Endothelial cell of umbilical vein (primary cell): ENCODE measurements around the gene RPL13. TPM values are rescaled to one million over a fixed set of nuclear protein-coding genes. Genes with fewer than 3 reads are reported as not detected.

Experiments used
- BruUV-seq: library from RNA; stranded (reverse); fragments of 400-500 nt; replicated peaks from 2 replicates; lab custom pipeline; 2021; lab: Mats Ljungman, UMichigan
- CTCF ChIA-PET: fragments of 300-600, 350-600 bp; sonication (Branson Sonifier 250); formaldehyde crosslinking; loops from one replicate; lab custom pipeline; 2021; ENCODE audit warnings: antibody characterized with exemption, inconsistent platforms; lab: Charles Lee
- POLR2A ChIA-PET: fragments of 300-600, 350-600 bp; sonication (Branson Sonifier 250); formaldehyde crosslinking; loops from one replicate; lab custom pipeline; 2021; ENCODE audit warnings: antibody characterized with exemption, inconsistent platforms; lab: Charles Lee
- DNase-seq: peaks from one replicate; pipeline ENCODE4 v3.0.0-alpha.2; 2011; ENCODE audit warnings: low read depth, low spot score
- FAIRE-seq: peaks from 2 replicates; lab custom pipeline; 2011; peaks lifted over from hg19 to GRCh38; lab: Jason Lieb, UNC
- H2AFZ ChIP-seq: 2 replicates; pipeline ENCODE4 v1.6.0; 2012; ENCODE audit warnings: low read depth, low read length, control low read depth, inconsistent platforms
- H3K27ac ChIP-seq: 2 replicates; pipeline ENCODE4 v1.5.1; 2011; ENCODE audit warnings: low read depth, mild to moderate bottlenecking, control low read depth, low read length, moderate library complexity; ENCODE audit not compliant: insufficient read depth
- H3K27me3 ChIP-seq, 2 experiments: 2 replicates each; pipeline versions ENCODE4 v1.6.0 to v1.6.1; 2011; ENCODE audit warnings: low read length in 2 of 2, mixed read lengths in 1 of 2; ENCODE audit not compliant: control insufficient read depth in 2 of 2, insufficient read depth in 2 of 2
- H3K36me3 ChIP-seq, 2 experiments: 2 replicates in 1 of 2; 3 replicates in 1 of 2; pipeline ENCODE4 v1.5.1; 2011; ENCODE audit warnings: low read length in 2 of 2, mild to moderate bottlenecking in 1 of 2, moderate library complexity in 1 of 2; ENCODE audit not compliant: control insufficient read depth in 2 of 2, insufficient read depth in 2 of 2; ENCODE audit errors: extremely low read depth in 1 of 2
- H3K4me1 ChIP-seq: 3 replicates; pipeline ENCODE4 v1.5.1; 2011; ENCODE audit warnings: mild to moderate bottlenecking, low read length; ENCODE audit not compliant: control insufficient read depth, insufficient read depth; ENCODE audit errors: extremely low read depth
- H3K4me2 ChIP-seq: 2 replicates; pipeline ENCODE4 v1.6.1; 2011; ENCODE audit warnings: low read length, control low read depth, mixed read lengths; ENCODE audit not compliant: insufficient read depth
- H3K4me3 ChIP-seq, 3 experiments: fragments of 200-600 bp in 1 of 3; sonication (generic), shearing (Covaris generic) in 1 of 3; replicated peaks in 1 of 3; 2 replicates each; pipeline ENCODE4 v1.5.1; 2011 to 2016; ENCODE audit warnings: control low read depth in 3 of 3, low read length in 3 of 3, mild to moderate bottlenecking in 2 of 3, inconsistent platforms in 1 of 3, low read depth in 1 of 3, moderate library complexity in 1 of 3; ENCODE audit not compliant: insufficient read depth in 1 of 3
- H3K79me2 ChIP-seq: 2 replicates; pipeline ENCODE4 v1.6.0; 2012; ENCODE audit warnings: low read length, inconsistent platforms; ENCODE audit not compliant: control insufficient read depth, insufficient read depth
- H3K9ac ChIP-seq: replicated peaks from 2 replicates; pipeline ENCODE3; 2011; ENCODE audit warnings: low read length, control low read depth; ENCODE audit not compliant: insufficient read depth; ENCODE audit errors: extremely low read depth
- H3K9me1 ChIP-seq: replicated peaks from 3 replicates; pipeline ENCODE4 v1.6.0; 2011; ENCODE audit warnings: mild to moderate bottlenecking, low read length; ENCODE audit not compliant: control insufficient read depth, insufficient read depth; ENCODE audit errors: extremely low read depth
- H3K9me3 ChIP-seq: replicated peaks from 2 replicates; pipeline ENCODE4 v1.5.1; 2012; ENCODE audit warnings: low read length, inconsistent platforms; ENCODE audit not compliant: control insufficient read depth, insufficient read depth
- H4K20me1 ChIP-seq: replicated peaks from 2 replicates; pipeline ENCODE3; 2011; ENCODE audit warnings: mild to moderate bottlenecking, low read length; ENCODE audit not compliant: control insufficient read depth, insufficient read depth; ENCODE audit errors: extremely low read depth
- EZH2 ChIP-seq: IDR thresholded peaks from 2 replicates; pipeline ENCODE4 v1.6.1; 2012; ENCODE audit warnings: borderline replicate concordance, low read depth, mild to moderate bottlenecking, moderate library complexity, low read length, inconsistent platforms; ENCODE audit not compliant: severe bottlenecking
- FOS ChIP-seq: IDR thresholded peaks from 2 replicates; pipeline ENCODE4 v1.6.1; 2011; ENCODE audit warnings: mild to moderate bottlenecking, low read length, moderate library complexity, borderline replicate concordance; ENCODE audit not compliant: insufficient read depth
- GATA2 ChIP-seq: IDR thresholded peaks from 2 replicates; pipeline ENCODE4 v1.7.0; 2011; ENCODE audit warnings: low read depth, mild to moderate bottlenecking, moderate library complexity, mixed read lengths, low read length; ENCODE audit not compliant: insufficient read length, insufficient read depth
- JUN ChIP-seq: IDR thresholded peaks from 2 replicates; pipeline ENCODE4 v1.6.1; 2011; ENCODE audit warnings: borderline replicate concordance, low read depth; ENCODE audit not compliant: insufficient read length, insufficient read depth
- MYC ChIP-seq: IDR thresholded peaks from one replicate; pipeline ENCODE4 v1.6.1; 2011; ENCODE audit warnings: mild to moderate bottlenecking, low read depth, low read length
- POLR2A ChIP-seq: IDR thresholded peaks from 2 replicates; pipeline ENCODE4 v1.6.1; 2012; ENCODE audit warnings: low read depth, mild to moderate bottlenecking, control low read depth, low read length
- POLR2AphosphoS5 ChIP-seq: IDR thresholded peaks from 2 replicates; pipeline ENCODE4 v1.6.1; 2012; ENCODE audit warnings: low read depth, mild to moderate bottlenecking, control low read depth, low read length, moderate library complexity; ENCODE audit not compliant: insufficient read depth
- dilution Hi-C: fragments of 300-500 bp; cut with MboI; formaldehyde crosslinking; loops from one replicate; pipeline ENCODE4 v1.15.0; 2019; ENCODE audit warnings: low sequenced_read_pairs; ENCODE audit not compliant: extremely low pct_ligation_motif_present
- intact Hi-C: fragments of 100-400 bp; cut with micrococcal nuclease; formaldehyde crosslinking; loops from one replicate; pipeline ENCODE4 v1.10.0; 2022
- polyA plus RNA-seq, 4 experiments: library from polyadenylated mRNA; depleted of rRNA in 3 of 4; stranded (reverse) in 3 of 4; unstranded in 1 of 4; fragments of >200 nt; gene quantifications; 2 replicates each; pipeline versions ENCODE4 v1.2.1 to v1.2.3, GENCODE V29; 2011 to 2012; ENCODE audit warnings: missing spikeins in 1 of 4
- total RNA-seq: library from RNA; stranded (reverse); gene quantifications from 2 replicates; pipeline ENCODE4 v1.2.3, GENCODE V29; 2021
- TF ChIP-seq, protein P1 (sequence below): IDR thresholded peaks from 2 replicates; pipeline ENCODE4 v1.6.1; 2011; ENCODE audit not compliant: insufficient read depth, insufficient read length
- TF ChIP-seq, protein P2 (sequence below), 2 donors: IDR thresholded peaks; 1 replicate in 1 of 2; 2 replicates in 1 of 2; pipeline ENCODE4 v1.5.1; 2011; ENCODE audit warnings: low read length in 2 of 2, mild to moderate bottlenecking in 2 of 2, moderate library complexity in 2 of 2, control low read depth in 1 of 2, inconsistent platforms in 1 of 2, low read depth in 1 of 2; ENCODE audit not compliant: insufficient read depth in 1 of 2; ENCODE audit errors: extremely low read depth in 1 of 2

RPL13 gene
- total and polyA plus RNA-seq, 2 donors (not counting 3 experiments of a cell fraction or from before 2014, with no cell fraction given) = 1,463 to 5,670 TPM

- H3K4me2 ChIP-seq = no peak overlapping the region
- no peaks in the 10 kb centered on the region for H3K9me3 ChIP-seq
- no peak overlapping the region for H2AFZ ChIP-seq
- dilution Hi-C loops = no loop called here
- CTCF ChIA-PET = interaction anchor here (1.7 kb wide), 1 partner anchor 12 kb away, joined by 5 read pairs; no protein-coding TSS in a partner anchor
- no TSS peak for BruUV-seq
- no peaks in the 10 kb centered on the region for H3K9me1 ChIP-seq
- H3K79me2 ChIP-seq = no peaks in the 10 kb centered on the region
- no peak for DNase-seq
- intact Hi-C loops = no loop called here
- no peaks in the 10 kb centered on the region for H3K4me1 ChIP-seq
- H3K27ac ChIP-seq = no peak overlapping the region
- TF ChIP-seq, protein P1, sequence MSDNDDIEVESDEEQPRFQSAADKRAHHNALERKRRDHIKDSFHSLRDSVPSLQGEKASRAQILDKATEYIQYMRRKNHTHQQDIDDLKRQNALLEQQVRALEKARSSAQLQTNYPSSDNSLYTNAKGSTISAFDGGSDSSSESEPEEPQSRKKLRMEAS = no peak
- TF ChIP-seq MYC = no peak
- TF ChIP-seq GATA2 = no peak
- no peak for TF ChIP-seq POLR2A
- no peak for TF ChIP-seq EZH2
- no peak for TF ChIP-seq POLR2AphosphoS5
- peaks cover 0 to 20% of the 10 kb centered on the region in 2 experiments for H3K36me3 ChIP-seq
- no peak overlapping the region for H3K9ac ChIP-seq
- H3K27me3 ChIP-seq = no peaks in the 10 kb centered on the region
- POLR2A ChIA-PET = no interaction called here
- H3K4me3 ChIP-seq = no peak overlapping the region
- no peak for FAIRE-seq
- no peaks in the 10 kb centered on the region for H4K20me1 ChIP-seq
Measured at GRCh38 chr16:89544713-89545043, 15.8 kb upstream of the RPL13 start.

- TF ChIP-seq POLR2AphosphoS5 = no peak
- TF ChIP-seq JUN = no peak
- TF ChIP-seq POLR2A = no peak
- TF ChIP-seq EZH2 = no peak
- TF ChIP-seq, protein P1 = no peak
- TF ChIP-seq MYC = no peak
- TF ChIP-seq, protein P2, sequence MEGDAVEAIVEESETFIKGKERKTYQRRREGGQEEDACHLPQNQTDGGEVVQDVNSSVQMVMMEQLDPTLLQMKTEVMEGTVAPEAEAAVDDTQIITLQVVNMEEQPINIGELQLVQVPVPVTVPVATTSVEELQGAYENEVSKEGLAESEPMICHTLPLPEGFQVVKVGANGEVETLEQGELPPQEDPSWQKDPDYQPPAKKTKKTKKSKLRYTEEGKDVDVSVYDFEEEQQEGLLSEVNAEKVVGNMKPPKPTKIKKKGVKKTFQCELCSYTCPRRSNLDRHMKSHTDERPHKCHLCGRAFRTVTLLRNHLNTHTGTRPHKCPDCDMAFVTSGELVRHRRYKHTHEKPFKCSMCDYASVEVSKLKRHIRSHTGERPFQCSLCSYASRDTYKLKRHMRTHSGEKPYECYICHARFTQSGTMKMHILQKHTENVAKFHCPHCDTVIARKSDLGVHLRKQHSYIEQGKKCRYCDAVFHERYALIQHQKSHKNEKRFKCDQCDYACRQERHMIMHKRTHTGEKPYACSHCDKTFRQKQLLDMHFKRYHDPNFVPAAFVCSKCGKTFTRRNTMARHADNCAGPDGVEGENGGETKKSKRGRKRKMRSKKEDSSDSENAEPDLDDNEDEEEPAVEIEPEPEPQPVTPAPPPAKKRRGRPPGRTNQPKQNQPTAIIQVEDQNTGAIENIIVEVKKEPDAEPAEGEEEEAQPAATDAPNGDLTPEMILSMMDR (IDR thresholded peaks at IDR 0.05; ENCODE audit: extremely low read depth in 1 of 2, insufficient read depth in 1 of 2, low read depth in 1 of 2, low read length in 2 of 2) = no peak
- TF ChIP-seq GATA2 = no peak
- TF ChIP-seq FOS = no peak
- H3K9ac ChIP-seq = no peak overlapping the region
- FAIRE-seq = no peak
Measured at GRCh38 chr16:89545044-89545830, 15.2 kb upstream of the RPL13 start.

More at GRCh38 chr16:89545044-89545830, 15.2 kb upstream of the RPL13 start:
- Histone ChIP-seq H3K36me3 (peaks cover 2 to 20% of the 10 kb centered on the region in 2 experiments), H3K27ac (no peak overlapping the region), H4K20me1 (no peaks in the 10 kb centered on the region), H2AFZ (no peak overlapping the region), H3K4me1 (no peaks in the 10 kb centered on the region), H3K9me3 (no peaks in the 10 kb centered on the region), H3K79me2 (no peaks in the 10 kb centered on the region), H3K4me3 (no peak overlapping the region), H3K9me1 (no peaks in the 10 kb centered on the region), H3K4me2 (no peak overlapping the region), H3K27me3 (no peaks in the 10 kb centered on the region)
- intact Hi-C loops (no loop called here), dilution Hi-C loops (no loop called here)
- ChIA-PET CTCF (interaction anchor here (1.7 kb wide), 1 partner anchor 12 kb away, joined by 5 read pairs; no protein-coding TSS in a partner anchor), POLR2A (no interaction called here)
- no TSS peak for BruUV-seq
- no peak for DNase-seq
